Muscle layer of colon (tissue), 2 donors: Measurements from ENCODE around the gene TDG.
A peak's percentile ranks its signal among the peaks of the same experiment; 100 is the strongest.

ENCODE experiments used
- H3K27ac ChIP-seq: one replicate; pipeline ENCODE4 v1.7.0; 2013; ENCODE audit warnings: low read depth, mild to moderate bottlenecking, low read length, moderate library complexity
- H3K27me3 ChIP-seq, 2 donors: one replicate each; pipeline ENCODE4 v1.7.0; 2013; ENCODE audit warnings: low read length in 2 of 2, mild to moderate bottlenecking in 2 of 2; ENCODE audit not compliant: insufficient read depth in 2 of 2, control insufficient read depth in 1 of 2
- H3K36me3 ChIP-seq: one replicate; pipeline ENCODE4 v1.7.0; 2013; ENCODE audit warnings: mild to moderate bottlenecking, low read length; ENCODE audit not compliant: insufficient read depth
- H3K4me1 ChIP-seq: one replicate; pipeline ENCODE4 v1.7.0; 2013; ENCODE audit warnings: mild to moderate bottlenecking, low read length; ENCODE audit not compliant: insufficient read depth
- H3K4me3 ChIP-seq, 2 donors: one replicate each; pipeline ENCODE4 v1.7.0; 2013; ENCODE audit warnings: low read length in 2 of 2, low read depth in 1 of 2, mild to moderate bottlenecking in 1 of 2, moderate library complexity in 1 of 2
- H3K9ac ChIP-seq: one replicate; pipeline ENCODE4 v1.7.0; 2013; ENCODE audit warnings: low read length
- H3K9me3 ChIP-seq: one replicate; pipeline ENCODE4 v1.7.0; 2013; ENCODE audit warnings: mild to moderate bottlenecking, low read length
- donor health status: abdominal sarcoma.
- donor health status: Adenocarcinoma of cecum.

The TDG gene

GRCh38 chr12:103965255-103965589, 450 bp upstream of the TDG start:
- Histone ChIP-seq H3K27me3 (no peaks in the 10 kb centered on the region), H3K36me3 (no peaks in the 10 kb centered on the region), H3K27ac (peak overlapping the region; percentile 95), H3K4me1 (peaks cover 41% of the 10 kb centered on the region), H3K9ac (peak overlapping the region; percentile 78), H3K4me3 (peak overlapping the region; percentile 69 to 90), H3K9me3 (no peaks in the 10 kb centered on the region)

- Histone ChIP-seq H3K27me3 (no peaks in the 10 kb centered on the region), H3K27ac (peak overlapping the region; percentile 88), H3K36me3 (no peaks in the 10 kb centered on the region), H3K9me3 (no peaks in the 10 kb centered on the region), H3K9ac (peak overlapping the region; percentile 78), H3K4me3 (peak overlapping the region; percentile 69 to 90), H3K4me1 (peaks cover 41% of the 10 kb centered on the region)
Observed at GRCh38 chr12:103966736-103967135, 1.1 kb downstream of the TDG start.

- no peak overlapping the region for H3K9ac ChIP-seq
- H3K9me3 ChIP-seq, result no peaks in the 10 kb centered on the region
- H3K4me3 ChIP-seq, result no peak overlapping the region
- H3K36me3 ChIP-seq, result no peaks in the 10 kb centered on the region
- no peaks in the 10 kb centered on the region for H3K27me3 ChIP-seq
- no peak overlapping the region for H3K27ac ChIP-seq
- peaks cover 27% of the 10 kb centered on the region for H3K4me1 ChIP-seq
Observed at GRCh38 chr12:103969391-103969790, 3.7 kb downstream of the TDG start.

GRCh38 chr12:103973909-103974308, 8.2 kb downstream of the TDG start:
- Histone ChIP-seq H3K27ac (no peak overlapping the region), H3K9me3 (no peaks in the 10 kb centered on the region), H3K4me3 (no peak overlapping the region), H3K9ac (no peak overlapping the region), H3K36me3 (peaks cover 19% of the 10 kb centered on the region), H3K27me3 (no peaks in the 10 kb centered on the region), H3K4me1 (peaks cover 7% of the 10 kb centered on the region)

GRCh38 chr12:103975368-103975767, 9.7 kb downstream of the TDG start:
- no peak overlapping the region for H3K27ac ChIP-seq
- no peaks in the 10 kb centered on the region for H3K9me3 ChIP-seq
- H3K9ac ChIP-seq, result no peak overlapping the region
- no peaks in the 10 kb centered on the region for H3K27me3 ChIP-seq
- peaks cover 22% of the 10 kb centered on the region for H3K36me3 ChIP-seq
- H3K4me3 ChIP-seq, result no peak overlapping the region
- no peaks in the 10 kb centered on the region for H3K4me1 ChIP-seq

GRCh38 chr12:103978384-103978982, 12.8 kb downstream of the TDG start:
- no peak overlapping the region for H3K9ac ChIP-seq
- no peaks in the 10 kb centered on the region for H3K4me1 ChIP-seq
- H3K27ac ChIP-seq, result no peak overlapping the region
- H3K9me3 ChIP-seq, result no peaks in the 10 kb centered on the region
- H3K36me3 ChIP-seq, result peaks cover 46% of the 10 kb centered on the region
- H3K4me3 ChIP-seq, result no peak overlapping the region
- no peaks in the 10 kb centered on the region for H3K27me3 ChIP-seq

GRCh38 chr12:103986829-103987228, 21.2 kb downstream of the TDG start:
- Histone ChIP-seq H3K9ac (no peak overlapping the region), H3K27ac (no peak overlapping the region), H3K9me3 (no peaks in the 10 kb centered on the region), H3K4me1 (no peaks in the 10 kb centered on the region), H3K36me3 (peaks cover 49% of the 10 kb centered on the region), H3K4me3 (no peak overlapping the region), H3K27me3 (no peaks in the 10 kb centered on the region)

- Histone ChIP-seq H3K36me3 (peaks cover 5% of the 10 kb centered on the region), H3K9me3 (no peaks in the 10 kb centered on the region), H3K27ac (no peak overlapping the region), H3K4me1 (no peaks in the 10 kb centered on the region), H3K4me3 (no peak overlapping the region), H3K9ac (no peak overlapping the region), H3K27me3 (no peaks in the 10 kb centered on the region)
Observed at GRCh38 chr12:103994235-103994634, 28.6 kb downstream of the TDG start.

GRCh38 chr12:103996595-103996994, 30.9 kb downstream of the TDG start:
- Histone ChIP-seq H3K9me3 (no peaks in the 10 kb centered on the region), H3K9ac (no peak overlapping the region), H3K27me3 (no peaks in the 10 kb centered on the region), H3K4me1 (no peaks in the 10 kb centered on the region), H3K4me3 (no peak overlapping the region), H3K36me3 (no peaks in the 10 kb centered on the region), H3K27ac (no peak overlapping the region)

- Histone ChIP-seq H3K27ac (no peak overlapping the region), H3K36me3 (no peaks in the 10 kb centered on the region), H3K27me3 (no peaks in the 10 kb centered on the region), H3K4me1 (no peaks in the 10 kb centered on the region), H3K9ac (no peak overlapping the region), H3K4me3 (no peak overlapping the region), H3K9me3 (no peaks in the 10 kb centered on the region)
Observed at GRCh38 chr12:103997286-103997900, 31.7 kb downstream of the TDG start.

GRCh38 chr12:103998976-103999375, 33.3 kb downstream of the TDG start:
- H3K4me1 ChIP-seq, result no peaks in the 10 kb centered on the region
- no peak overlapping the region for H3K9ac ChIP-seq
- H3K27ac ChIP-seq, result no peak overlapping the region
- no peak overlapping the region for H3K4me3 ChIP-seq
- H3K9me3 ChIP-seq, result no peaks in the 10 kb centered on the region
- H3K27me3 ChIP-seq, result no peaks in the 10 kb centered on the region
- H3K36me3 ChIP-seq, result no peaks in the 10 kb centered on the region

GRCh38 chr12:104000807-104001434, 35.2 kb downstream of the TDG start:
- Histone ChIP-seq H3K27ac (no peak overlapping the region), H3K27me3 (no peaks in the 10 kb centered on the region), H3K4me3 (no peak overlapping the region), H3K36me3 (no peaks in the 10 kb centered on the region), H3K9me3 (no peaks in the 10 kb centered on the region), H3K4me1 (no peaks in the 10 kb centered on the region), H3K9ac (no peak overlapping the region)
